Brain microvascular endothelial cell (primary cell): ENCODE measurements around the gene INPP1.

ENCODE experiments used
- DNase-seq: peaks from one replicate; pipeline ENCODE4 v3.0.0-alpha.2; 2020
- H3K27ac ChIP-seq: fragments of 250-450 bp; sonication (Bioruptor Pico); 2 replicates; pipeline ENCODE4 v1.5.1; 2020; ENCODE audit warnings: mild to moderate bottlenecking, moderate library complexity
- H3K27me3 ChIP-seq: fragments of 250-450 bp; sonication (Bioruptor Pico); replicated peaks from 2 replicates; pipeline ENCODE4 v1.5.1; 2020; ENCODE audit warnings: mild to moderate bottlenecking
- H3K36me3 ChIP-seq: fragments of 250-450 bp; sonication (Bioruptor Pico); replicated peaks from 2 replicates; pipeline ENCODE4 v1.5.1; 2020; ENCODE audit warnings: mild to moderate bottlenecking
- H3K4me3 ChIP-seq: 2 replicates; pipeline ENCODE4 v1.5.1; 2011; ENCODE audit warnings: low read depth, mild to moderate bottlenecking, control low read depth, low read length, moderate library complexity
- in situ Hi-C: cut with HindIII; loops from 2 replicates; pipeline ENCODE4 v1.10.0; 2017; ENCODE audit warnings: low sequenced_read_pairs, low pct_ligation_motif_present
- TF ChIP-seq, protein P1 (sequence below): IDR thresholded peaks from 2 replicates; pipeline ENCODE4 v1.5.1; 2011; ENCODE audit warnings: low read depth, mild to moderate bottlenecking, moderate library complexity, low read length, control low read depth, inconsistent platforms; ENCODE audit errors: missing control alignments

Gene INPP1

DNA sequence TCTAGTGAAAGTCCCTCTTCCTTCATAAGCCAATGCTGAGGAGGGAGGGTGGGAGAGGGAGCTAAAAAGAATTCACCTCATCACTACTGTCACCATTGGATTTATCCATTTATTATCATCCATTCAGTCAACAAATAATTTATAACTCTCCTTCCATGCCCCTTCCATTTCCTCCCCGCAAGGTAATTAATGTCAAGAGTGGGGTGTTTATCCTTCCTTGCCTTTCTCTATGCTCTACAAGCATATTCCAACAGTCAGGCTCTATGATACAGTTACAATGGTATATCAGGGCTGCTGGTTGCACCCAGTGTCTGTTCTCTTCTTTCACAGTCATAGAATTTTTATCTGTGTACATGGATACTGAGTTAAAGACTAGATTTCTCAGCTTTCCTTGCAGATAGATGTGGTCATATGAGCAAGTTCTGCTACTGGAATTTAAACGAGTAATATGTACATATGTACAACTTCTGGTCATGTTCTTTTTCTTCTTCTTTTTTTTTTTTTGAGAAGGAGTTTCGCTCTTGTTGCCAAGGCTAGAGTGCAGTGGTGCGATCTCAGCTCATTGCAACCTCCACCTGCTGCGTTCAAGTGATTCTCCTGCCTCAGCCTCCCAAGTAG is 59.7 kb downstream of the INPP1 start:
- no peaks in the 10 kb centered on the region for H3K27me3 ChIP-seq
- in situ Hi-C loops: no loop called here
- no peaks in the 10 kb centered on the region for H3K36me3 ChIP-seq
- H3K27ac ChIP-seq: no peak overlapping the region
- no peak for DNase-seq
- no peak overlapping the region for H3K4me3 ChIP-seq
- TF ChIP-seq, protein P1, sequence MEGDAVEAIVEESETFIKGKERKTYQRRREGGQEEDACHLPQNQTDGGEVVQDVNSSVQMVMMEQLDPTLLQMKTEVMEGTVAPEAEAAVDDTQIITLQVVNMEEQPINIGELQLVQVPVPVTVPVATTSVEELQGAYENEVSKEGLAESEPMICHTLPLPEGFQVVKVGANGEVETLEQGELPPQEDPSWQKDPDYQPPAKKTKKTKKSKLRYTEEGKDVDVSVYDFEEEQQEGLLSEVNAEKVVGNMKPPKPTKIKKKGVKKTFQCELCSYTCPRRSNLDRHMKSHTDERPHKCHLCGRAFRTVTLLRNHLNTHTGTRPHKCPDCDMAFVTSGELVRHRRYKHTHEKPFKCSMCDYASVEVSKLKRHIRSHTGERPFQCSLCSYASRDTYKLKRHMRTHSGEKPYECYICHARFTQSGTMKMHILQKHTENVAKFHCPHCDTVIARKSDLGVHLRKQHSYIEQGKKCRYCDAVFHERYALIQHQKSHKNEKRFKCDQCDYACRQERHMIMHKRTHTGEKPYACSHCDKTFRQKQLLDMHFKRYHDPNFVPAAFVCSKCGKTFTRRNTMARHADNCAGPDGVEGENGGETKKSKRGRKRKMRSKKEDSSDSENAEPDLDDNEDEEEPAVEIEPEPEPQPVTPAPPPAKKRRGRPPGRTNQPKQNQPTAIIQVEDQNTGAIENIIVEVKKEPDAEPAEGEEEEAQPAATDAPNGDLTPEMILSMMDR: no peak

DNA sequence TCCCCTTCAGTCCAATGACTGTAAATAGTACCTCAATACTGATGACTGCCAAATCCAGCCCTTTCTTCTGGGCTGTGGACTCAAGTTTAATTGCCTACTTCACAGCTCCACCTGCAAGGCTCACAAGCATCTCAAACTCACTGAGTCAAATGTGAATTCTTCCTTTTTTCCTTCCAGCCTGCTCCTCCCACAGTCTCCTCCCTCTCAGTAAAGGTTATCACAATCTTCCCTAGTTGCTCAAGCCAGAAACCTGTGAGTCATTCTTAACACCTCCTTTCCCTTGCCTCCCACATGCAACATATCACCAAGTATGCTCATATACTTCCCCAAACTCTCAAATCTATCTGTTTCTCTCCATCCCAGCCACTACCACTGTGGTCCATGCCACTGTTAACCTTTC is 61.1 kb downstream of the INPP1 start:
- DNase-seq: peak; percentile 22
- TF ChIP-seq, protein P1: no peak
- no peaks in the 10 kb centered on the region for H3K36me3 ChIP-seq
- no peak overlapping the region for H3K27ac ChIP-seq
- no peaks in the 10 kb centered on the region for H3K27me3 ChIP-seq
- in situ Hi-C loops: no loop called here
- no peak overlapping the region for H3K4me3 ChIP-seq

DNA sequence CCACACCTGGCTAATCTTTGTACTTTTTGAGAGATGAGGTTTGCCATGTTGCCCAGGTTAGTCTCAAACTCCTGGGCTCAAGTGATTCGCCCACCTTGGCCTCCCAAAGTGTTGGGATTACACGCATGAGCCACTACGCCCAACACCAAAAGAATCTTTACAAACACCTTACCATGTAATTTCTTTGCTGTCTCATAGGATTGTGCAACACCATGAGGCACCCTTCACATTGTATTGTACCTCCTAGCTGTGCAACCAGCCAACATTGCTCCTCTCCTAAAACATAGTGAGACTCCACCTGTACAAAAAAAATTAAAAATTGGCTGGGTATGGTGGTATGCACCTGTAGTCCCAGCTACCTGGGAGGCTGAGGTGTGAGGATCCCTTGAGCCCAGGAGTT is 61.7 kb downstream of the INPP1 start:
- in situ Hi-C loops: no loop called here
- H3K4me3 ChIP-seq: no peak overlapping the region
- DNase-seq: no peak
- H3K27ac ChIP-seq: no peak overlapping the region
- no peaks in the 10 kb centered on the region for H3K36me3 ChIP-seq
- H3K27me3 ChIP-seq: no peaks in the 10 kb centered on the region
- TF ChIP-seq, protein P1: no peak

DNA sequence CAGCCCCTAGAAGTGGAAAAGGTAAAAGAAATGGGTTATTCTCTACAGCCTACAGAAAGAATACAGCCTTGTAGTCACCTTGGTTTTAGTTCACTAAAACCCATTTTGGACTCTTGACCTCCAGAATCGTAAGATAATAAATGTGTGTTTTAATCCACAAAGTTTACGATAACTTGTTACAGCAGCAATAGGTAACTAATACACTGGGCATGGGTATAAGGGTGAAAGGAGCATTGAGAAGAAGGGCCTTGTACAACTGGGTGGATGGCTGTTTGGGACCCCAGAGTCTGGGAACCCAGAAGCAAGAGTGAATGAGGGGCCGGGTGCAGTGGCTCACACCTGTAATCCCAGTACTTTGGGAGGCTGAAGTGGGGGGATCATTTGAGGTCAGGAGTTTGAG is 62.6 kb downstream of the INPP1 start:
- no peak for DNase-seq
- TF ChIP-seq, protein P1: no peak
- Histone ChIP-seq H3K27me3 (no peaks in the 10 kb centered on the region), H3K4me3 (no peak overlapping the region), H3K36me3 (no peaks in the 10 kb centered on the region), H3K27ac (no peak overlapping the region)
- in situ Hi-C loops: no loop called here

DNA sequence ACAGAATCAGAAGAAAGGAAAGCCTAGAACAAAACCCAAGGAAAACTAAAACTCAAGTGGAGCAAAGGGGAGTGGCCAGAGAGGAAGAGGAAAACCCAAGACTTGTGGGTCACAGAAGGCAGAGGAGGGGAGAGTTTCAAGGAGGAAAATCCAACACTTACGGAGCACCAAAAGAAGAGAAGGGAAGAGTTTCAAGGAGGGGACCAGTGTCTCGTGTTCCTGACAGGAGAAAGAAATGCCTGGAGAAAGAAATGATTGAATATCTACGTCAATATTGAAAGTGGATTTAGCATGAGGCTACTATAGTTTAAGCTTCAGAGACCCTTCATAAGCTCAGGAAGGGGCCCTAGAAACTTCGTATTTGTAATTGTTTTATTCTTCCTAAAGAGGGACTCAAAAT is 63.4 kb downstream of the INPP1 start:
- no peak overlapping the region for H3K27ac ChIP-seq
- no peak for DNase-seq
- H3K4me3 ChIP-seq: no peak overlapping the region
- no peaks in the 10 kb centered on the region for H3K36me3 ChIP-seq
- no peaks in the 10 kb centered on the region for H3K27me3 ChIP-seq
- in situ Hi-C loops: no loop called here
- TF ChIP-seq, protein P1: no peak

DNA sequence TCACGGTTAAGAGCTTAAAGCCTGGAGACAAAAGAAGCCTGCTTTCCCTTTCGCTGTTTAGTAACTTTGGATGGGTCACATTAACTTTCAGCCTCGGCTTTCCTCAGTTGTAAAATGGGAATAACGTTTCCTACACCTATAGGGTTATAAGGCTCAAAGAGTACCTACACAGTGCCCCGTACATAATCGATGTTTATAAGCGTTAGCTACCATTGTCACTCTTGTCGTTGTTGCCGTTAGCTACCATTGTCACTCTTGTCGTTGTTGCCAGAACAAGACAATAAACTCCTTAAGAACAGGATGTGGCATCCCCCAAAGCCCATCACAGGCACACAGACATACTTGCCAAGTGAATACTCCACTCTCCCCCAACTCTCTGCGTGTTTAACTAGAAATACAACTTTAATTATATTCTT is 63.9 kb downstream of the INPP1 start:
- DNase-seq: no peak
- H3K4me3 ChIP-seq: no peak overlapping the region
- no peaks in the 10 kb centered on the region for H3K36me3 ChIP-seq
- no peaks in the 10 kb centered on the region for H3K27me3 ChIP-seq
- TF ChIP-seq, protein P1: no peak
- H3K27ac ChIP-seq: no peak overlapping the region
- in situ Hi-C loops: no loop called here
